Pulmonary artery endothelial cell (primary cell): Measurements from ENCODE around the gene TEX26. TPM values are rescaled to one million over a fixed set of nuclear protein-coding genes. Genes with fewer than 3 reads are reported as not detected.

Source experiments
- DNase-seq: peaks from one replicate; pipeline ENCODE4 v3.0.0-alpha.2; 2011; ENCODE audit warnings: low read depth, low spot score
- total RNA-seq: library from RNA; depleted of rRNA; stranded (reverse); fragments of >200 nt; gene quantifications from 2 replicates; pipeline ENCODE4 v1.2.3, GENCODE V29; 2014

The TEX26 gene
- total RNA-seq, 1 donor from 2014 or later, result not detected

DNA sequence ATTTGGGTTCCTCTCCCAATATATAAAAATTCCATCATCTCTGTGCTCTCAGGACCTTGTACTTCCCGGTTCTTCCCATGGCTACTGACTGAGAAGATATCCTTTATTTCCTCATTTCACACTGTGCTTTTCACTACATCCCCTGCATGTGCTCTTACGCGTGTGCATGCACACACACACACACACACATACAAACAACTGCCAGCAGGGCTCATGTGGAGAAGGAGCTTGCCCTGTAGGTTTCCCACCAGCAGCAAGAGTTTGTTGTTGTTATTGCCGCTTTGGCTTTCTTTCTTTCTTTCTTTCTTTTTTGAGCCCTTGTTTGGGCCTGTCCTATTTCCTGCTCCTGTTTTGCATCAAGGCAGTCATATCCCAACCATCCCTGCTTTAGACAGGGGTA, 43.6 kb downstream of the TEX26 start:
- no peak for DNase-seq

DNA sequence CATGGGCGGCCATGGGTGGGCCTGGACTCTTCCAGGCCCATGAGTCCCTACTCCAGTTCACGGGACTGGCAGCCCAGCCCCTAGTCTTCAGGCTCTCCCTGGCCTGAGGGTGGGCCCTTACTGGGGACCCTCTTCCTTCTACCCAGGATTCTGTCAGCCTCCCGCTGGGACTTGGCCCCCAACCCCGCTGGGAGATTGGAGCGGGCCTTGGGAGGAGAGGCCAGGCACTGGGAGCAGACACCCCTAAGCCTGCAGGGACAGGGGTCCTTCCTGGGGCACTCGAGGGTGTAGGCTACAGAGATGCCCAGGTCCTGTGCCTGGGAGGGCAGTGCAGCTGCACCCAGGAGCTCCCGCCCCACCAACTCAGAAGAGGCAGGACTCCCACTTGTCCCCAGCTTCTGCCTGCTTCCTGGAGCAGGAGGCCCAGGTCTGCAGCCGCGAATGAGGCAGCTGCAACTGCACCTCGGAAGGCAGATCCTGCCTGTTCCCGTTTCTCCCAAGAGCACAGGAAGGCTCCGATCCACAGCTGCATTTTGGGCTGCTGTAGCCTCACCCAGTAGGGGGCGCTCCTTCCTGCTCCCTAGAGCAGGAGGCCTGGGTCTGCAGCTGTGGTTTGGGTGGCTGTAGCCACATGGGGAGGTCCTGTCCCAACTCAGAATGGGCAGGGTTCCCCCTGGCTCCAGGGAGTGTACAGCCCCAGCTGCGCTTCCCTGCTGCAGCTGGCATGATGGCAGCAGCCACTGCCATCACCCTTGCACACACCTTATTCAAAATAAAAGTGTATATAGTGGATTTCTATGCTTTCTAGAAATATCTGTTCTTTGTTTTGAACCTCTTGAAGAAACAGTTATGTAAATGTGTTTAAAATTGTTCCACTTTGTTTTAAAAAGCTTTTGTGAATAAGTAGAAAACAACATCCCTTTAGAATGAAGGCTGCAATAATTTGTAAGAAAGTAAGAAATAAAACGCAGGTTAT, 46.8 kb downstream of the TEX26 start:
- DNase-seq, result no peak

DNA sequence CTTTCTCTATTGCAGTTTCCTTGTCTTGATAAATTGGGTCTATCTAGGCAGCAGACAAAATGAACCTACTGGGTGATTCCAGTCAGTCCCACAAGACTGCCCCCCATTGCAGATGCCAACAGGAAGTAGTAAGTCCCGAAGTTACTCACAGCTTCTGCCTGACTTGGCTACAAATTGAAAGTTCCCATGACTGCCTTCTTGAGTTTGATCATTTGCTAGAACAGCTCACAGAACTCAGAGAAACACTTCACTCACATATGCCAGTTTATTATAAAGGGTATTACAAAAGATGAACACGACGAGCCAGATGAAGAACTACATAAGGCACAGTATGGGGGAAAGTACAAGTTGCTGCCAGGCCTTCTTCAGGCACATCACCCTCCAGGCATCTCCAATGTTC, 50.0 kb downstream of the TEX26 start:
- DNase-seq, result no peak

DNA sequence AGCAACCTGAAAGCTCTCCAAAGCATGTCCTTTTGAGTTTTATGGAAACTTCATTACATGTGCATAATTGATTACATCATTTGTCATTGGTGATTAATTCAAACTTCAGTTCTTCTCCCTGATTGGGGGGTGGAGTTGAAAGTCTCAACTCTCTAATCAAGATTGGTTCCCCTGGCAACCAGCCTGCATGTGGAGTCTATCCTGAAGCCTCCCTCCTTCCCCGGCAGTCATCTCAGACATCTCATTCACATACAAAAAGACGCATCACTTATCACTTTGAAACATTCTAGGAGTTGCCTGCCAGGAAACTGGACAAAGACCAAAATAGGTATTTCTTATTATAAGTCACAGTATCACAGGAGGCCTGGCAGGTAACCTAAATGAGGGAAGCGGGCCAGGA, 50.5 kb downstream of the TEX26 start:
- no peak for DNase-seq

DNA sequence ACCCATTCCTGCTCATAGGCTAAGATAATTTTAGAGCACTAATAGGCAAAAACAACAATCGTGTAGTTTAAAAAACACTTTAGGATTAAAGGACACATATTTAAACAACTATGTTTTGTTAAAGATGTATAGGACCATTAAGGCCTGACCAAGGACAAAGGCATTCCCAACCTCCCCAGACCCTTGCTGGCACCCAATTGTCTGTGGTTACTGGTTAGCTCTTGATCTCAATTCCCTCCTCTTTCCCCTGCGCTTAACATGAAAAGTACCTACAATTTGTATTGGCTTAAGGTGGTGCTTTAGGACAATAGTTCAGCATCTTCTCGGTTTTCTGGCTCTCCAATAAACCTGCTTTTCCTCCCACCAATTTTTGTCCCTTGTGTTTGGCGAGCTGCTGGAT, 51.0 kb downstream of the TEX26 start:
- no peak for DNase-seq

DNA sequence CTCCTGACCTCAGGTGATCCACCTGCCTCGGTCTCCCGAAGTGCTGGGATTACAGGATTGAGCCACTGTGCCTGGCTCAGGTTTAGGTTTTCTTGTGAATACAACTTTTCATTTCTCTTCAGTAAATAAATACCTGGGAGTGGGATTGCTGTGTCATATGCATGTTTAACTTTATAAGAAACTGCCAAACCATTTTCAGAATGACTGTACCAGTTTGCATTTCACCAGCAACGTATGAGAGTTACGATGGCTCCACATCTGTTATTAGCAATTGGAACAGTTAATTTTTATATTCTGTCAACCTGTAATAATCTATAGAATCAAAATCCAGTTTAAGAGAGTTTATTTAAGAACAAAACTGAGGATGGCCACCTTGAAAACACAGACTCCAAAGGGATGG, 52.2 kb downstream of the TEX26 start:
- no peak for DNase-seq

DNA sequence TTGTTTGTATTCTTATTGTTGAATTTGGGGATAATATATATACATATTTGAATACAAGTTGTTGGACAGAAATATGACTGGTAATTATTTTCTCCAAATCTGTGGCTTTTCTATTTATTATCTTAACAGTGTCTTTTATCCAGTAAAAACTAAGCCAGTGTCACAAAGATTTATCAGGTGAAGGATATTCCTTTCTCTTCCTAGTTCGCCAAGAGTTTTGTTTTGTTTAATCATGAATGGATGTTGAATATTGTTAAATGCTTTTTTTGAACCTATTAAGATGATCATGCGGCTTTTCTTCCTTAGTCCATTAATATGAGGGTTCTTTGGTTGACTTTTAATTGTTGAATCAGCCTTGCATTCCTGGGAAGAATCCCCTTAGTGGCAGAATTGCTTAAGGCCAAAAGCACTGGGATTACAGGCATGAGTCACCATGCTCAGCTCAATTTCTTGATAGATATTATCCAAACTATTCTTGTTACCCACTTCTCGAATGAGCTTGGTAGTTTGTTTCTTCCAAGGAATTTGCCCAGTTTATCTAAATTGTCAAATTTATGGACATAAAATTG, 53.3 kb downstream of the TEX26 start:
- no peak for DNase-seq

DNA sequence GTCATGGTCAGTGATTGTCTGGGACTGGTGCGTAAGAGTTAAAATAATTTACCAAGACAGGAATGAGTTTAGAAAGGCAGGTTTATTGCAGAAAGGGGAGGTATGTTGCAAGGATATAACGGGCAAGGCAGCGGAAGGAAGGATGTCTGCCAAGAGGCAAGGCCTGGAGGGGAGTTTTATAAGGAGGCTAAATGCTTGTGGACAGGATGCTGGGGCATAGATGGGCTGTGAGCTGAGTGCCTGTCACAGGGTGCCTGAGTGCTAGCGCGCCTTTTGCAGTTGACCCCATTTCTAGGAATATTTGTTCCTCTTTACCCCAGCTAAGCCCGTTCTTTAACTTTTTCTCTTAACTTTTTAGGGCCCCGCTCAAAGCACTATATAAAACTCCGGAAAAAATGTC, 58.7 kb downstream of the TEX26 start:
- DNase-seq, result no peak

DNA sequence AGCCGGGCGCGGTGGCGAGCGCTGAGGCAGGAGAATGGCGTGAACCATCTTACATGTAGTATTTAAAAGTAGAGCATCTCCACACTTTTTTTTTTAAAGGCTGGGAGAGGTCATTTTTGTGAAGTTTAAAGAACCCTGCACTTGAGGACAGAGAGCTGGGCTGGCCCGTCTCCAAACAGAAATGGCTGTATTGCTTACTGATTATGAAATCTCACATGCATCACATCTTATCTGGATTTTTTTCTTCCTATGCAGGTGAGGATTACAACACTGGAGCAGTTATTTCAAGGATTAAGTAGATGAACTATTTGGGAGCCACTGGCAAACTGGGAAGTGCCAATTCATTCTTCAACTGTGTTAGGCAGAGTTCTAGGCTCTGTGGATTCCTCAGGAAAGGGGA, 59.5 kb downstream of the TEX26 start:
- DNase-seq, result no peak

DNA sequence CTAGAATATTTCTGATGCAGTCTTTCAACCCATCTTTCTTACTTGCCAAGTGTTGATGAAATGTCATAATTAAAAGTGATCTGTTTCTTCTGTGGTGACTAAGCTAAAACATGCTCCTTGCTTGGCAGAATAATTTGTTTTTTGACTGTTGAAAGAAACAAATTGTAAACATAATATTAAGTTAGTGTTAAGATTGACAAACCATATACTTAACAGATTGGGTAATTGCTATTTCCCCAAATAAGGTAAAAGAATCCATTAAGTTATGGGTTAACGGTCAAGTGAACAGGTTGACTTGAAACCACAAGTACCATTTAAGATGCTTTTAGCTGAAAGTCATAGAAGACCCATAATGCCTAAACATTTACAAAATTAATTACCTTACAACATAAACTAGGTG, 62.9 kb downstream of the TEX26 start:
- no peak for DNase-seq

DNA sequence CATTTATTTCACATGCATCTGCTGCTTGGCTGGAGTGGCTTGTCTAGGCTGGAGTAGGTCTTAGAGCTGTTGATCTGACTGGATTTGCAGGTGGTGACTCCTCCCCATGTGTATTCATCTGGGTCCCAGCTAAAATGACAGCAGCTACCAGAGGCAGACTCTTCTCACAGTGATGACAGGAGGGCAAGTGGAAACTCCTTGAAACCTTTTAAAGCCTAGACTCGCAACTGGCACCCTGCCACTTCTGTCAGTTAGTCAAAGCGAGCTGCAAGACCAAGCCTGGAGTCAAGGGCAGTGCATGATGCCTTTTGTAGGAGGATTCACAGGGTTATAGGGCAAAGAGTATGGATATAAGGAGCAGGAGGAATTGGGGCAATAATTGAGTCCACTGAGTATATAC, 65.2 kb downstream of the TEX26 start:
- DNase-seq, result no peak

DNA sequence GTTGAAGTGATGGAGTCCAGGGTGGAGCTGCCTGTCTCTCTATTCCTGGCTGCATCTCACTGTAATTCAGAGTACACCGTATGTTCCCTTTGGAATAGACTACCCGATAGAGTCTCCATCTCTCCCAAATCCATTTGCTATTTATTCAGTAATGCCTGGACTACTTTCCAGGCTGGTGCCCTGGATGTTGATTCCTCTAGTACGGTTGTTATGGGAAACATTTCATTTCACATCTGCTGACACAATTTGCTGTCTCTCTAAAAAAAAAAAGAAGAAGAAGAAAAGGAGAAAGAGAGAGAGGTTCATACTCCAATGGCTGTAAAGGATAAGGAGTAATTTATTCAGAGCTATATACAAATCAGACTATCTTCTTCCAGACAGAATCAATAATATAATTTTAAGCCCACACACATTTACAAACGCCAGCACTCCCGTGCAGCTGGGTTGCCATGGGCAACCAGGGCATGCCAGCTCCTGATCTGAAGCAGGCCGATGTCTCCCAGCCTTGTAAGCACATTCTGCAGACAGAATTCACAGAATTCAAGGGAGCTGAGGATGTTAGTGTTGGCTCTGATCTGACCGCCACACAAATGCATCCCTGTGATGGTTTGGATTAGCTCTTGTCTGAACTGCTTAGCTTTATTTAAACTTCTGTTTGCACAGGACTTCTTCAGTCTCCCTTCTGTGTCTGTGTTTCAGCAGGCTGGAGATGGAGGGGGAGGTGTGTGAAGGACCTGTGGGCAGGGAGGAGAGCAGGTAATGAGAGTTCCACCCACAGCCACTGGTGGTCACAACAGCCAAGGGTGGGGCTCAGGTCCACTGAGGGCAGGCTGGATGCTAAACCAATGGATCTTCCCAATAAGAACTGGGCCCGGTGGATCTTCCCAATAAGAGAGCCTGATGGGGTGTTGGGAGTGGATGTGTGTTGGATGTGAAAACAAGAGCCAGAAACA, 66.0 kb downstream of the TEX26 start:
- no peak for DNase-seq

DNA sequence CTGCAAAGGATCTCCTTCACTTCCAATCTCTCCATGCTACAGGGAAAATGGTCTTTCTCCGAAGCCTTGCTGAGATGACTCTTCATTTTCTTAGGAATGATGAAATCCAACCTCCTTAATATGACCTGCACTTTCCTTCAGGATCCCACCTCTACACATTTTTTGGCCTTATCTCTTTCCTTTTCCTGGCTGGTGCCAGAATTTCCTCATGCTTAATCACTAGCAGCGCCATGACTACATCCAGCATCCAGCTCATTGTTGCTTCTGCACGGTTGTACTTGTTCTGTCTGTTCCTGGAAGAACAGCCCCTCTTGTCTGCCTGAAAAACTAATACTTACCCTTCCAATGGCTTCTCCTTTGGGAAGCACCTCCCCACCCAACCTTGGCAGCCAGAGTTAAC, 68.4 kb downstream of the TEX26 start:
- DNase-seq, result no peak

DNA sequence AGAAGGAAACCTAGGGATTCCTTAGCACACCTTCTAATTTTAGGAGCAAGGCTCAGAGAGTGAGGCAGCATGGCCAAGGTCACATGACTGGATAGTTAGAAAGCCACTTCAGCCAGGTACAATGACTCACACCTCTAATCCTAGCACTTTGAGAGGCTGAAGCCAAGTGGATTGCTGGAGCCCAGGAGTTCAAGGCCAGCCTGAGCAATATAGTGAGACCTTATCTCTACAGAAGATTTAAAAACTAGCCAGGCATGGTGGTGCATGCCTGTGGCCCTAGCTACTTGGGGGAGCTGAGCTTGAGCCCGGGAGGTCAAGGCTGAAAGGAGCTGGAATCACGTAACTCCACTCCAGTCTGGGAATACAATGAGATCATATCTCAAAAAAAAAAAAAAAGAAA, 69.2 kb downstream of the TEX26 start:
- DNase-seq, result no peak

DNA sequence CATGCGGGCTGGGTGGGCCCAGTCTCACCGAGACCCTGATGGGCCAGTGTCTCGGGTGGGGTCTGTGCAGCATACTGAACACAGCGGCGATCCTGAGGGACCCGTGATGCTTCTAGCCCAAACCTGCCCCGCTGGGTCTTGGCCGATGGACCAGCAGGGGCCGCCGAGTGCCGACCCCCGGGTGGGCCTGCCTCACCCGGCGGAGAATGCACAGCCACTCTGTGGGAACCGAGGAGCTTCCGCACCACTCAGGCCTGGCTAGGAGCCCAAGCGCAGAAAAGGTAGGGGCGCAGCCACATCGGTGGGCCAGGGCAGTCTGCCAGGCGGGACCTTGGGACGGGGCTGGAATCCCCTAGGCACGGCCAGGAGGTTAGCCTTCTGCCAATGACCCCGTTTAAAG, 72.6 kb downstream of the TEX26 start:
- no peak for DNase-seq

DNA sequence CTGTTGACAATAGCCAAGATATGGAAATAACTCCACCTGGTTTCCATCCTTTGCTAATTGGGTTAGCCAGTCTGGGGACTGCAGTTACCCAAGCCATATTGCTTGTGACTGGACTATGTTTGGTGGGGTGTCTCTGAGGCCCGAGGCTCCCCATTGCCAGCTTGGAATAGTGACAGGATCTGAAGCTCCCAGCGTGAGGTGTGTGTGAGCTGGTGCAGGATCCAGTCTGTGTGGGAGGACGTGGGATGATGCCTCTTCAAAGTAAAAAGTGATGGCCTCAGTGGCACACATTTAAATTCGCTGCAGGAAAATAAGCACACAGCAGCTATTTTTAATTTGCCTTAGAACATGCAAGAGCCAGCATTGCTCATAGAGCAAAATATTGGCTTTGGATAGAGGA, 75.0 kb downstream of the TEX26 start:
- no peak for DNase-seq

DNA sequence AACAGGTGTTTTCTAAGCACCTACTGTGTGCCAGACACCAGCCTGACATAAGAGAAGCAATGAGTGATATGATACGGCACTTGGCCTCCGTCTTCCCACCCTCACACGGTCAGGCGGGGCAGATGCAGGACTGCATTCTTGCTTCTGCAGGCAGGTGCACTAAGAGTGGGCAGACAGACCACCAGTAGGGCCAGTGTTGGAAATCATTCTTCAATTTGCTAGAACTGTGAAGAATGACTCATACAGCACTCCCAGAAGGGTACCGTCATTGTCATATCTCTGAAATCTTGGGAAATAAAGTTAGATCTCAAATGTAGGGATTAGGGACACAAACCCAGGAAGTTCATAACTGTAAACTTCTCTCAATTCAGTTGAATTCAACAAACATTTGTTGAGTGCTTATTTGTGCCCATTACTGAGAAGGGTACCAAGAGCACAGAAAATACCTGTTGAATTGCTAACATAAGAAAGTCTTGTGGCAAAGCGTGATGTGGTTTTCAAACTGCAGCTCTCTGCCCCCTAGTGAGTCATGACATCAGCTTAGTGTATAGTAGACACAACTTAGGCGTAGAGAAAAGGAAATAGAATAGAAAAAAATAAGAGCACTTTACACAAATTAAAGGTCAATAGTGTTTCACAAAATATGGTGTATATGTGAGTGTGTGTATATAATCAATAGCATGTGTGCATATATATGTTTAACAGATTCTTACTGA, 76.1 kb downstream of the TEX26 start:
- DNase-seq, result no peak

DNA sequence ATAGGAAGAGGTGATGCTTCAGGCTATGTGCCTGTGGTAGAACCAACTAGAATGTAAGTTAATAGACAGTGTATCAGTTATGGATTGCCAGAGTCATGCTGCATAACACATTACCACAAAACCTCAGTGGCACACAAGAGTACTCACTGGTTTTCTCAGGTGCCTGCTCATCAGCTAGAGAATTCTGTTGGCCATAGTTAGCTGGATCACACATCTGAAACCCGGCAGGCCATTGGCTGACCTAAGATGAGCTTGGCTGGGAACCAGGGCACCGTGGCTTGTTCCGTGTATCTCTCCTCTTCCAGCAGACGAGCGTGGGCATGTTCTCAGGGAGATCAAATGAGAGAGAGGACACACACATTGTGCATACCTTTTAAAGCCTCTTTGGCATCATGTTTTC, 76.7 kb downstream of the TEX26 start:
- DNase-seq, result no peak

DNA sequence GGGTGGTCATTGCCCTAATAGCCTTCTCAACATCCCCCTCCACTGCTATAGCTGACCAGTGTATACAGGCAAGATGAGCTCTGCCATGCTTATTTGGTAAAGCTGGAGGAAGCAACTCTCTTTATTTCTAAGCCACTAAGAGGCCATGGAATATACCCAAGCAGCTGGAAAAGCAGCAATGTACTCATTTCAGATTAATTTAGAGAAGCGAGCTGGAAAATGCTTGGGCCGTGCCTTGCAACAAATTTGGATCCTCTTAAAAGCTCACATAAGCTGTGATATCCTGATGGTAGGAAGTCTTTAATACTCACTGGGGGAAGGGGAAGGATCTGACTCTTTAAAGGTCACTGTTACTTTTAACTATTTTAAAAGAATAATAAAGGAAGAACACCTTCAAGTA, 77.8 kb downstream of the TEX26 start:
- DNase-seq, result no peak

DNA sequence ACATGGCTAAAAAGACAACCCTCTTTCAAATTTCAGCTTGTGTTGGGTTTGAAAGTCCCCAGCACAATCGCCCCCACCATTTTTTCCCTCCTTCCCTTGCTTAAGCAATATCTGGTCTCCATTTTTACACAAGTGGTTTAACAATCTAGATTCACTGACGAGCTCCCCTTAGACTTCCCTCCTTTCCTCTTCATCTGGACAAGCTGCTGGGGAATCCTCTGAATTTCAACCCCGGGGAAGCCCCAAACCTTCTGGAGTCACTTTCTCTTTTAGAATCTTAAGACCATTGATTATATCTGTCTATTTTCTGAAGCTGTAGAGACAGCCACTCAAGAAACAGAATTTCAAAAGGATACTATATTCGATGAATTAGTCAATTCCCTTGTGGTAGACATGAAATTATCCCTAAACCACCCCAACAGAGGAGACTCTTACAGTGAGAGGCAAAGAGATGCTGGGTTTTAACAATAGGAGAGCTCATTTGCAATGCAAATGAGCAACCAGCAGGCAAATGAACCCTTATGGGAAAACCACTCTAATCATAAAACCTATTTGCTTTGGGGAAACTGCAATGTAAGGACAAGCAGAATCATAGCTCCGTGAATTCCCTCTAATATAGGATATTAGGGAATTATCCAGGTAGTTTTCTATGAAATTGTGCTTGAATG, 78.9 kb downstream of the TEX26 start:
- no peak for DNase-seq
